Measurements from ENCODE around the gene ZNF622. TPM values are rescaled to one million over a fixed set of nuclear protein-coding genes. Genes with fewer than 3 reads are reported as not detected.

Gene ZNF622
- total and polyA plus RNA-seq, 3 donors from 2014 or later, result 24.5 to 36.3 (median 24.8) TPM

DNA sequence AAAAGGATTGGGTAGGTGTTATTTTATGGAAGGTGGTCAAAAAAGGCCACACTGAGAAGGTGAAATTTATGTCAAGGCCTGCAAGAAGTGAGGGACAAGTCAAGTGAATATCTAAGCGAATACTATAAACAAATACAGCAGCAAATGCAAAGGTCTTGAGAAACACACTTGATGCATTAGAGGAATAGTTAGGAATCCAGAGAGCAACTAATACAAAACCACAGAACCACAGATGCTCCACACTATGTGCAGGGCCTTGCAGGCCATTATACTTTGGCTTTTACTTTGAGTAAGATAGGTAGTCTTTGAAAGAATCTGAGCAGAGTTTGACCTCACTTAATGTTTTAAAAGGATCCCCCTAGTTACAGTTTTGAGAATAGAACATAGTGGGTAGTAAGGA, 4.6 kb downstream of the ZNF622 start:
- intact Hi-C loops (cut with DNase I; ENCODE audit: low total_unique reads), result no loop called here
- DNase-seq, result no peak
- TF ChIP-seq, protein P1, sequence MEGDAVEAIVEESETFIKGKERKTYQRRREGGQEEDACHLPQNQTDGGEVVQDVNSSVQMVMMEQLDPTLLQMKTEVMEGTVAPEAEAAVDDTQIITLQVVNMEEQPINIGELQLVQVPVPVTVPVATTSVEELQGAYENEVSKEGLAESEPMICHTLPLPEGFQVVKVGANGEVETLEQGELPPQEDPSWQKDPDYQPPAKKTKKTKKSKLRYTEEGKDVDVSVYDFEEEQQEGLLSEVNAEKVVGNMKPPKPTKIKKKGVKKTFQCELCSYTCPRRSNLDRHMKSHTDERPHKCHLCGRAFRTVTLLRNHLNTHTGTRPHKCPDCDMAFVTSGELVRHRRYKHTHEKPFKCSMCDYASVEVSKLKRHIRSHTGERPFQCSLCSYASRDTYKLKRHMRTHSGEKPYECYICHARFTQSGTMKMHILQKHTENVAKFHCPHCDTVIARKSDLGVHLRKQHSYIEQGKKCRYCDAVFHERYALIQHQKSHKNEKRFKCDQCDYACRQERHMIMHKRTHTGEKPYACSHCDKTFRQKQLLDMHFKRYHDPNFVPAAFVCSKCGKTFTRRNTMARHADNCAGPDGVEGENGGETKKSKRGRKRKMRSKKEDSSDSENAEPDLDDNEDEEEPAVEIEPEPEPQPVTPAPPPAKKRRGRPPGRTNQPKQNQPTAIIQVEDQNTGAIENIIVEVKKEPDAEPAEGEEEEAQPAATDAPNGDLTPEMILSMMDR (IDR thresholded peaks at IDR 0.05), result no peak
- TF ChIP-seq POLR2A (IDR thresholded peaks at IDR 0.05), result no peak
- Histone ChIP-seq H3K36me3 (ENCODE audit: low read depth, missing control alignments) (no peaks in the 10 kb centered on the region), H3K9me3 (no peaks in the 10 kb centered on the region), H3K4me1 (peaks cover 10% of the 10 kb centered on the region), H3K27ac (no peak overlapping the region), H3K27me3 (no peaks in the 10 kb centered on the region), H3K4me3 (no peak overlapping the region)
- 95 to 98% methylated on average over 1 of the region's 1 CpG for WGBS, 2 donors

DNA sequence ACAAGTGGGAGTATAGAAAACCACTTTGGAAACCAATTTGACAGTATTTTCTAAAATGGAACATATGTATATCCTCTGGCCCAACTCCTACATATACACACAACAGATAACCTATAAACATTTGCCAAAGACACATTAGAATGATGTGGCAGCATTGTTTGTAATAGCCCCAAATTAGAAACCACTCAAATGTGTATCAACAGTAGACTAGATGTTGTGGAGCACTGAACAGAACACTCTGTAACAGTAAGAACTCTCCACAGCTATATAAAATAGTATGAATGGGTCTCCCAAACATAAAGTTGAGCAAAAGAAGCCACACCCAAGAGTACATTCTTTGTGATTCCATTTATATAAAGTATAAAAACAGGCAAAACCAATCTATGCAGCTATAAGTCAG, 6.1 kb downstream of the ZNF622 start:
- H3K27me3 ChIP-seq, result no peaks in the 10 kb centered on the region
- TF ChIP-seq POLR2A (IDR thresholded peaks at IDR 0.05), result no peak
- H3K4me1 ChIP-seq, result peaks cover 8% of the 10 kb centered on the region
- no peaks in the 10 kb centered on the region for H3K9me3 ChIP-seq
- no peak for DNase-seq
- no peak overlapping the region for H3K27ac ChIP-seq
- H3K4me3 ChIP-seq, result no peak overlapping the region
- intact Hi-C loops (cut with DNase I; ENCODE audit: low total_unique reads), result no loop called here
- H3K36me3 ChIP-seq (ENCODE audit: low read depth, missing control alignments), result no peaks in the 10 kb centered on the region

DNA sequence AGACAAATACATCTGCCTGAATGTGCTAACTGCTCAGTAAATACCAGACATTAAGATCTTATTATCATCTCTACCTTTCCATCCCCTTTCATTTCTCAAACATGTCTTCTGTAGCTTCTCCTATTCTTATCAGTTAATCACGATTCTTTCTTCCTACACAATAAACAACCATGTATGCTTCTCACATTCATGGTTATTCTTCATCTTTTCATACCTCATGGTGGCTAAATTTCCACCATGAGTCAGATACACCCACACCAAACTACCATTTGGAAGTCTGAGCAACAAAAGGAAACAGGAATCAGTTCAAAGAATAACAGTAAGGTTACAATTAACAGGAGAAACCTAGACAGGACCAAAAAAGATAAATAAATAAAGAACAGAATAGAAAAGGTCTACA, 7.7 kb downstream of the ZNF622 start:
- no peak for TF ChIP-seq POLR2A (IDR thresholded peaks at IDR 0.05)
- TF ChIP-seq, protein P1 (IDR thresholded peaks at IDR 0.05), result no peak
- Histone ChIP-seq H3K27me3 (no peaks in the 10 kb centered on the region), H3K4me3 (no peak overlapping the region), H3K27ac (no peak overlapping the region), H3K4me1 (no peaks in the 10 kb centered on the region), H3K36me3 (ENCODE audit: low read depth, missing control alignments) (no peaks in the 10 kb centered on the region), H3K9me3 (no peaks in the 10 kb centered on the region)
- DNase-seq, result no peak
- intact Hi-C loops (cut with DNase I; ENCODE audit: low total_unique reads), result no loop called here
- 63 to 70% methylated on average over 1 of the region's 1 CpG for WGBS, 2 donors

DNA sequence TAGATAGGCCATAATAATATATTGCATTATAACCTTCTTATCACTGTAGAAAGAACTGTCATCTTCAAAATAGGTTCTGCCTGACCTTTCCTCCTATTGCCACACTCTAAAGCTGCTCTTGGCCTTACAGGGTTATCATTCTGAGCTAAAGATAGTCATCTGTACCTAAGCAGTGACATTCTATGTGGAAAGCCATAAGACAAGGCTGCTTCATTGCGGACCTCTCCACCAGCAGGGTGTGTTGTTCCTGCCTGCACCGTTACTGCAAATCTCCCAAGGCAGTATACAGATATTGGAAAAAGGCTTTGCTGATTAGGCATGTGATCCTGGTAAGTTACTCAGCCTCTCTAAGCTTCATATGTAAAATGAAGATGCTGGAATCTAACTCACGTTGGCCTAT, 8.1 kb downstream of the ZNF622 start:
- no peak overlapping the region for H3K27ac ChIP-seq
- no peak overlapping the region for H3K4me3 ChIP-seq
- TF ChIP-seq POLR2A (IDR thresholded peaks at IDR 0.05), result no peak
- TF ChIP-seq, protein P1 (IDR thresholded peaks at IDR 0.05), result peak in 1 of 3 experiments; percentile 14
- 65 to 70% methylated on average over 3 of the region's 3 CpGs for WGBS, 2 donors
- no peak for DNase-seq
- H3K4me1 ChIP-seq, result no peaks in the 10 kb centered on the region
- intact Hi-C loops (cut with DNase I; ENCODE audit: low total_unique reads), result no loop called here
- H3K9me3 ChIP-seq, result no peaks in the 10 kb centered on the region
- no peaks in the 10 kb centered on the region for H3K27me3 ChIP-seq
- no peaks in the 10 kb centered on the region for H3K36me3 ChIP-seq (ENCODE audit: low read depth, missing control alignments)

DNA sequence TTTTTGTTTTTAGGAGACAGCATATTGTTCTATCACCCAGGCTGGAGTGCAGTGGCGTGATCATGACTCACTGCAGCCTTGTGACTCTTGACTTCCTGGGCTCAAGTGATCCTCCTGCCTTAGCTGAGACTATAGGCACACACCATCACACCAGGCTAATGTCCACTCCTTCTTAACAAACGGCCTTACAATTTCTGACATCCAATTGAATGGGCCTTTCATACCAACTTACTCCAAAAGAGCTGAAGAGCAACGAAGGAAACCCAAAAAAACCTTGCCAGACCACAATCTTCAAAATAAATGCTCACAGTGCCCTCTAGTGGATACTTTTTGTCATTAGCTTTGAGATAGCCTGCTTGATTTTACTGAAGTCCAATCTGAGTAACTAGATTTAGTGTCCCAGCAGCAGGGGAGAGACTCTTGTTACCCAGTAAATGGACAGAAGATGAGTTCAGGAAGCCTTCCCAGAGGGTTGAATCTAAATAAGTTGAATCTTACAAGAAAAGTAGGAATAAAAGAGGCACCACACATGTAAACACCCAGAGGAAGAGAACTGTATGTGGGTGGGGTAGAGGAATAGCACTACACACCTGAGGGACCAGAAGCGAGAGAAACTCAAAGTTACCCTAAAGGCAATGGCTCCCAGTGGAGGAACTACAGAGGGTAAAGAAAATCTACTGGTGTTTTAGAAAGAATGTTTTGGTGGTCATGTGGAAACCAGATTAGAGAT, 9.3 kb downstream of the ZNF622 start:
- no peak for TF ChIP-seq POLR2A (IDR thresholded peaks at IDR 0.05)
- TF ChIP-seq, protein P1 (IDR thresholded peaks at IDR 0.05), result peak; percentile 60 to 81 (median 72)
- 47 to 50% methylated on average over 4 of the region's 4 CpGs for WGBS, 2 donors
- intact Hi-C loops (cut with DNase I; ENCODE audit: low total_unique reads), result no loop called here
- Histone ChIP-seq H3K9me3 (no peaks in the 10 kb centered on the region), H3K27ac (peak overlapping the region in 1 of 2 donors; percentile 21), H3K4me1 (no peaks in the 10 kb centered on the region), H3K4me3 (no peak overlapping the region), H3K36me3 (ENCODE audit: low read depth, missing control alignments) (no peaks in the 10 kb centered on the region), H3K27me3 (no peaks in the 10 kb centered on the region)
- DNase-seq, result peak; percentile 25
